Suprapubic skin (tissue), 4 donors: Measurements from ENCODE around the gene RAB22A.

Source experiments
- CTCF ChIP-seq, 2 donors: fragments of 200-600 bp in 1 of 2; fragments of 450-650 bp in 1 of 2; sonication (generic) in 1 of 2; IDR thresholded peaks; one replicate each; pipeline ENCODE4 v1.5.1; 2016 to 2019; ENCODE audit warnings: antibody characterized with exemption in 2 of 2, mild to moderate bottlenecking in 1 of 2, moderate library complexity in 1 of 2
- EP300 ChIP-seq: sonication (generic); formaldehyde crosslinking; IDR thresholded peaks from one replicate; pipeline ENCODE4 v1.6.1; 2017; ENCODE audit warnings: antibody characterized with exemption
- POLR2A ChIP-seq, 2 donors: fragments of 450-650 bp; IDR thresholded peaks; one replicate each; pipeline ENCODE4 v1.6.1; 2017; ENCODE audit warnings: antibody characterized with exemption in 2 of 2, mild to moderate bottlenecking in 2 of 2, moderate library complexity in 2 of 2
- POLR2AphosphoS5 ChIP-seq, 3 donors: sonication (generic); formaldehyde crosslinking; IDR thresholded peaks; one replicate each; pipeline ENCODE4 v1.6.1; 2017; ENCODE audit warnings: antibody characterized with exemption in 3 of 3

- TF ChIP-seq CTCF (IDR thresholded peaks at IDR 0.05) (no peak), EP300 (no peak), POLR2AphosphoS5 (IDR thresholded peaks at IDR 0.05) (no peak), POLR2A (IDR thresholded peaks at IDR 0.05) (no peak)
Observed at GRCh38 chr20:58293453-58293852, 16.1 kb upstream of the RAB22A start.
